ENCODE data around the gene PAK5.
A peak's percentile ranks its signal among the peaks of the same experiment; 100 is the strongest.

PAK5 gene

DNA sequence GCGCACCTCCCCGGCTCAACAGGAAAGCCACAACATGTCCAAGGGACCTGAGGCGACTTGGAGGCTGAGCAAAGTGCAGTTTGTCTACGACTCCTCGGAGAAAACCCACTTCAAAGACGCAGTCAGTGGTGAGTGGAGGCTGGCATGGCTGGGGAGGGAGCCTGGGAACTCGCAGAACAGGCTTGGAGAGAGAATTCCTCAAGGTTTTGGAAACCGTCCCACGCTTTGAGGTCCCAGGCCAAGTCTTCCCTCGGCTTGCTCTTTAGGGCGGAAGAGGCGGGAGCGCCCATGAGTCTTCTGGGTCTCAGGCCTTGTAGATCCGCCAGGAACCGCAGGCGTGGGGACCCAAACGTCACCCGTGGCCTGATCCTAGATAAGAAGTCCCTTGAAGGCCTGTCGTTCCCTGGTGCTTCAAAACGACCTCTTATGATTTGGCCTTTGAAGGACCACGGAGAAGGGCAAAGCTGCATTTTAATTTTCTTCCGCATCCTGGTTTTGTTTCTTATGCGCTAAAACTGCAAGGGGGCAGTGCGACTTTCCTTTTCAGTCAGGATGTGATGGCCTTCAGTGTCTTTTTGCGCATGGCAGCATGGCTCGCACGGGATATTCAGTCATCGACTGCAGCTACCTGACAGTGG lies 322.5 kb downstream of the PAK5 start:
- peak in 2 of 4 experiments; percentile 24 to 32 for DNase-seq

- peak in 2 of 4 experiments; percentile 13 to 24 for DNase-seq
Measured at GRCh38 chr20:9515741-9516233, 323.1 kb downstream of the PAK5 start.

- DNase-seq = peak; percentile 32 to 54 (median 43)
Measured at GRCh38 chr20:9515214-9515585, 323.7 kb downstream of the PAK5 start.

DNA sequence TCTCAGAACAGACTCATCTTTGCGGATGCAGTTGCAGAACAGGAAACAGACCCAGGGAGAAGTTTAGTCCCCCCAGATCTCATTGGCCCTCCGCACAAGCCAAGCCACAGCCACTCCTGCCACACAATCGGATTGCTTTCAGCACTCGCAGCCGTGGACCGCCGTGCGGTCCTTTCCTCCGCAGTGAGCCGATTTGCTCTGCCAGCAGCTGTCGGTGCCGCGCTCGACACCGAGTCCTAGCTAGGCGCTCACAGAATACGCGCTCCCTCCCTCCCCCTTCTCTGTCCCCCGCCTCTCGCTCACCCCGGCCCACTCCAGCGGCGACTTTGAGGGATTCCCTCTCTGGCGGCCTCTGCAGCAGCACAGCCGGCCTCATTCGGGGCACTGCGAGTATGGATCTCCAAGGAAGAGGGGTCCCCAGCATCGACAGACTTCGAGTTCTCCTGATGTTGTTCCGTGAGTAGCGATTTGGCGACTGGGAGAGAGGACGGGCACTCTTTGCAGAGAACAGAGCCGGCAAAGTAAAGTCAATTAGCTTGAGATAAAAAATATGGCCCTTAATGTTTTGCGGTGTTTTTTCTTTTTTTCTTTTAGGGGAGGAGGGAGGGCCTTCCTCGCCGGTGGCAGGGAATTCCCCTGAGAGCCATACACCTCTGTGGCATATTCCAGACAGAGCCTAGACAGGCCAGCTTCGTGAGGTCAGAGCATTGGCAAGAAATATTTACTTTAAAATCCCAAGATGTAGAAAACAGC lies 324.2 kb downstream of the PAK5 start, which contains the start of gene LAMP5:
Gene LAMP5, plus strand, starts transcription at position 130 of the 753 bp plus-strand sequence. Its CDS starts 263 bp downstream, at position 393.
- peak; percentile 42 to 66 (median 56) for DNase-seq

GRCh38 chr20:9514072-9514460 lies 324.8 kb downstream of the PAK5 start:
- DNase-seq = no peak

- DNase-seq = no peak
Measured at GRCh38 chr20:9510911-9511310, 328.0 kb downstream of the PAK5 start.

GRCh38 chr20:9509246-9509645 lies 329.6 kb downstream of the PAK5 start:
- no peak for DNase-seq

- DNase-seq = peak in 1 of 4 experiments; percentile 22
Measured at GRCh38 chr20:9508696-9509178, 330.1 kb downstream of the PAK5 start.

DNA sequence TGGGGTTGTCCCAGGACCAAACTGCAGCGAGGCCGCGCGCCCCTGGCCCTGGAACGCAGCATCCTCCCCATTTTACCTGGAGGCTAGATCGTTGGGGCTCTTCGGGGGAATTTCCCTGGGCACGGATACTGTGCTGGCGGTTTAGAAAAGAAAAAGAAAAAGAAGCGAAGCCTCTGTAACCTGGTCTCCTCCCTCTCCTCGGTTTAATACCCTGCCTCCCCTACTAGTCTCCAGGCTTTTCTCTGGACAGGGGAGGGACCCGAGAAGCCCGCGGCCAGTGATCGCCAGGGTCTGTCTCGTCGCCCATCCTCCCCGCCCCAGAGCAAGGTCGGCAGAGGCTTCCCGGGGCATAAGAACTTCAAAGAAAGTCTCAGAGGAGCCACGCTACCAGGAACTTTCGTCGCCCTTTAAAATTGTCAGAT lies 330.6 kb downstream of the PAK5 start:
- DNase-seq = no peak

DNA sequence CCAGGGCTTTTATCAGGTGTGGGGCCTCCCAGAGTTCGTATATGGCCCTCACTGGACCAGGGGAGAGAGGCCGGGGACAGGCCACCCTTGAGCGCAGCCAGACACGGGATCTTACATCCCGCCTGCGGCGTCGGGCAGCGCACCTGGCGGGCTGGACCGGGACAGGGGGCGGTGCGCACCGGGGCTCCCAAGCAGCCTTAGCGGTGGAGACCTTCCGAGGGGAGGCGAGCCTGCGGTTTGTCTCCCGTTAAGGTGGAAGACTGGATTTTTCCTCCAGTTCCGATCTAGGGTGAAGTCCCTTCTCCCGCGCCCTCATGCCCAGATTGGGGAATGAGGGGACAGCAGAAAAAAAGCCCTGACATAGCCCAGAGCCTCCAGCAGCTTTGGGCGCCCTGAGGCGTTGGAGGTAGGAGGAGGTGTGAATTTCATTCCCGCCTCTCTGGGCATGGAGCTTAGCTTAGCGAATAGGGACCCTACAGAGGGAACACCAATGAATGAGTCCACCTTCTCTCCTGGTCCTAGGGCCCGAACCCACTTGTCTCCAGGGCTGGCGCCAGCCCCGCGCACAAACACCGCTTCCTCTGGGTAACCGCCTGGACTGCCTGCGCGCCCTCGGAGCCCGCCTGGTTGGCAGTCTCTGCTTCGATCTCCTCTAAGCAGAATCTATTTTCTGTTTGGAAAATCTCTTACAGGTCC lies 331.2 kb downstream of the PAK5 start:
- DNase-seq = peak in 1 of 4 experiments; percentile 33

DNA sequence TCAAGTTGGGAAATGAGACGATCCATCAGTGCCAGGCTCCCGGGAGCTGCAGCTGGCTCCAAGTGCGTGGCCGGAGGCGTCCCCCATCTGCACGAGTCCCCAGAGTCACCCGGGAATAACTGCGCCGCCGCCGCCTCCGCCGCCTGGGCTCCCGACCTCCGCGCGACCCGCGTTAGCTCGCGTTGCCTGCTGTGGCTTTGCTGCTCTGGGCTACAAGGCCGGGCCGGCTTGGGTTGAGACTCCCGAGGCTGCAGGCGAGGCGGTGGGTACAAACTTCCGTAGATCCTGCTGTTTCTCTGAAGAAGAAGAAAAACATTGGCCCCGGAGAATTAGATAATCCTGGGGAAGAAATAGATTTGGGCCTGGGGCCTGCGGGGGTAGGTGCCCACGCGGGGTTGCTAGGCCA lies 331.9 kb downstream of the PAK5 start:
- peak in 1 of 4 experiments; percentile 35 for DNase-seq

GRCh38 chr20:9506280-9506821 lies 332.5 kb downstream of the PAK5 start:
- peak in 2 of 4 experiments; percentile 17 to 44 for DNase-seq

DNA sequence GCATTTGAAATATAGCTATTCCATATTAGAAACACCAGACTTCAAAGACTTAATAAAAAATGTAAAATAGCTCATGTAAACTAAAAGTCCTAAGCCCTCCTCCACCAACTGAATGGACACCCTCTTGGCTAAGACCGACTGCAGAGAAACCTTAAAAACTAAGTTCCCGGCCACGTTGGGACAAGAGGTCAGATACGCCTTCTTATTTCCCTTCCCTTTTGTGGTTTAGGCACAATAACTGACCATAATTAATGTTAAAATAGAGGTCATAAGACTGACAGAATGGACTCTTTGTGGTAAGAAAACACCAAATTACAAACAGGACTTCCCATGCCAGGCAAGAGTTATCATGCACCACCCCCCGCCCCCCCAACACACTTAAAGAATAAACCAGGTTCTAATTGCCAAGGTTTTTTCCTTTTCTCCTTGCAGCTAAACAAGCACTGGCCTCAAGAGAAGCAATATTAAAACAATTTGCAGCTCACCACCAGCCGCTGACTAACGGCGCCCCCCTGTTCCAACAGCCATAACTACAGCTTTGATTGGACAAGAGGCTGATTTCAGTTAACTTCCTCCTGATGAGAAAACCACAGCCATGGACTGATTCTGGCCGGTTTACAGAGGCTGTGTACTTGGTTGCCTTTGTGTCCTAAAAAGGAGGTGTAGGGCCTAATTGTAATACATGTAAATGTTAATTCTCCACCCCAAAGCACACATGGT lies 335.2 kb downstream of the PAK5 start:
- DNase-seq = peak; percentile 51 to 79 (median 74)

- DNase-seq = no peak
Measured at GRCh38 chr20:9501473-9501872, 337.4 kb downstream of the PAK5 start.

DNA sequence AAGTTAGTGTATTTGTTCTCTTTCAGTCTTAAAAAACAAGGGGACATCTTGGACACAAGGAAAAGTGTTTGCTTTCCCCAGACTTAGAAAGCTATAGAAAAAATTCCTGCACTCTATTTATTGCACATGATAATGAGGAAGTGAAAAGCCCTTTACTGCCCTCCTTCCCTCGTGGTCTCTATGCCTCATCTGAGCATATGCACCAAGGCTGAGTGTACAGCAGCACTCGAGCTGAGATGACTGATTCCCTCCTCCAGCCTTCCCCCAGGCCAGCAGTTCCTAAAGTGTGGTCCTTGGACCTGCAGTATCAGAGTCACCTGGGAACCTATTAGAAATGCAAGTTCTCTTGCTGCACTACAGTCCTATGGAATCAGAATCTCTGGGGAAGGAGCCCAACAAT lies 338.8 kb downstream of the PAK5 start:
- peak; percentile 80 to 92 (median 88) for DNase-seq

DNA sequence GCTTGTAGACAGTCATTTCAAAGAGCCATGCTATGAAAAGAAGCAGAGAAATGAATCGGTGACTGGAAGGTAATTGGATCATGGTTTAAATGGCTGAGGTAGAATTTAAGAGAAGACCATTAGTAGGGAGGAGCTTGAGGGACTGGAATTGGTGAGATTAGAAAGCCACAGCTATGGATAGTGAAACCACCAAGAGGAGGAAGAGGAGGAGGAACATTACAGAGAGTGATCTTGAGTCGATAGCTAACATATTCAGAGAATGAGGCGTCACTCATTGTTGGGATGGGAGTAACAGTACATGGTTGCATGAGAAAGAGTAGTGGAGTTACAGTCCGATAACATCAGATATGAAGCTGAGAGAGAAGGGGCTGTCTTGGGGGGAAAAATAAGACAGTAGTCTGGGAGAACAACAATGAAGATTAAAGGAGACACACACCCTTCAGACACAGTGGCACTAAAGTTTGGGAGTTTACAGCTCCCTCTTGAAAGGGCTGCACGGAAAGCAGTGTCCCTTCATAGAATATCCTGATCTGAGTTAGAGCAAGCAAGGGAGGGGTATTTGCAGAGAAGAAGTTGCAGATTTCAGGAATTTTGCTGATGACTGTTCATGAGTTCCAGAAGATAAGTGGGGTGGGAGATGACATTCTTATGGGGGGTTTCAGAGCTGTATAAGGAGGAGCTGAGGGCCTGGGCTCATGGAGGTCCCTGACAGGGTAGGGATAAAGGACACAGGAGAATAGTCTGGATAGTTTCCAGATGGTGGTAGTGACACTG lies 339.6 kb downstream of the PAK5 start:
- DNase-seq = peak in 2 of 4 experiments; percentile 33 to 35

DNA sequence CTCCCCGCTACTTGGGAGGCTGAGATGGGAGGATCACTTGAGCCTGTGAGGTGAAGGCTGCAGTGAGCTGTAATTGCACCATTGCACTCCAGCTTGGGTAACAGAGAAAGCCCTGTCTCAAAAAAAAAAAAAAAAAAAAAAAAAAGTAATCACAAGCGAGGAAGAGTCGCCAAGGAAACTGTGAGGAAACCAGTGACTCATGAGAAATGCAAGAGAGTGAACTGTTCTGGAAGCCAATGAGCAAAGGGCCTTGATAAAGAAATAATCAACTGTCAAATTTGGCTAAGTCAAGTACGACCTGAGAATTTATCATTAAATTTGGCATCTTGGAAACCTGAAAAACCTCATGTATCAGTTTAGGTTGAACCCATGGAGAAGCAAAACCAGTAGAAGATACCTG lies 340.6 kb downstream of the PAK5 start:
- peak; percentile 41 to 85 (median 78) for DNase-seq

DNA sequence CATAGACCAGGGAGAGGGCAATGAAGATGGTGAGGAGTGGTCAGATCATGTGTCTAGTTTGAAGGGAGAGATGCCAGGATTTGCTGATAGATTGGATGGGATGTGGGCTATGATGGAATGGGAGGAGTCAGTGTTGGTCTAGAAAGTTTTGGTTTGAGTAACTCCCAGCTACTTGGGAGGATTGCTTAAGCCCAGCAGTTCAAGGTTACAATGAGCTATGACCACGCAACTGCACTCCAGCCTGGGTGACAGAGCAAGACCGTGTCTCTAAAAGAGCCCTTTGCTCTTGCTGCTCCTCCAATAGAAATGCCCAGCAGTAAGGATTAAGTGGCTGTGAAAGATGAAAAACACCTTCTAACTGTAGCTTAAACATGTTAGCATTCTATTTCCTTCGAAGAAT lies 342.7 kb downstream of the PAK5 start:
- peak in 3 of 4 experiments; percentile 51 to 56 (median 53) for DNase-seq

- DNase-seq = no peak
Measured at GRCh38 chr20:9495701-9496100, 343.2 kb downstream of the PAK5 start.

- no peak for DNase-seq
Measured at GRCh38 chr20:9493803-9494202, 345.1 kb downstream of the PAK5 start.

DNA sequence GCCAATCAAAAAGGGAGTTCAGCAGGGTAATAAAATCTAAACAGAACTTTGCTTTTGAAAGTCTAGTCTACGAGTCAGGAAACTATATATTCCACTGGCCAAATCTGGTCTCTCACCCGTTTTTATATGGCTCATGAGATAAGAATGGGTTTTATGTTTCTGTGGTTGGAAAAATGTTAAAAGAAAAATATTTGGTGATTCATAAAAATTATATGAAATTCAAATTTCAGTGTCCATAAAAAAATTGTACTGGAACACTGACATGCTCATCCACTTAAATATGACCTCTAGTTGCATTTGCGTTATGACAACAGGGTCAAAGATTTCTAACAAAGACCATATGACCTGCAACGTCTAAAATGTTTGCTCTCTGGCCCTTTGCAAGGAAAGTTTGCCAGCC lies 346.8 kb downstream of the PAK5 start:
- no peak for DNase-seq

All from suppressor macrophage (primary cell).